ENCODE results near the gene TSPAN18. TPM values are rescaled to one million over a fixed set of nuclear protein-coding genes. Genes with fewer than 3 reads are reported as not detected.

Gene TSPAN18
- total RNA-seq, 1 donor from 2014 or later: 25.7 TPM

DNA sequence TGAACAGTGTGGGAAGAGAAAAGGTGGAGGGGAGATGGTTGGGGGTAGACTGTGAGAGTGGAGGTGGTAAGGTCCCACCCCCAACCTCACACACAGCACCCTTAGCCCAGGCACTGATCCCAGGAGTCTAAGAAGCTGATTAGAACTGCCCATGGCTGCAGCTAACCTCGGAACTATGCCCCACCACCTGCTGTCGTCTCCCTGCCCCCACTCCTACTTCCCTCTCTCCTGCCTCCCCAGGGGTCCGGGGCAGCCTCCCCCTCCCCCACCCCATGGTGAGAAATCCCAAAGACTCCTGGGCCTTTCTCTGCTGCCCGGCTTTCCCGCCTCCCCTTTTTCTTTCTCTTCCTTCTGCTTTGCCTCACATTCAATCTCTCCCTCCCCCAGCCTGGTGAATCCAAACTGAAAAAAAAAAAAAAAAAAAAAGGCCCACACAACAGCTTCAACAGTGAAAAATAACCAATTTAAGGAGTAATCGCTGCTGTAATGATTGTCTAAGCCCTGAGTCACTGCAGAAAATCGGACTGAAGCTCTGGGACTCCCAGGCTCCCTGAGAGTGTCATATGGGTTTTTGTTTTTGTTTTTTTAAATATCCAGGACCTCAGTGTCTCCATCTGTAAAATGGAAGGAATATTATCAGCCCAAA, 233.6 kb downstream of the TSPAN18 start:
- TF ChIP-seq, protein P1, sequence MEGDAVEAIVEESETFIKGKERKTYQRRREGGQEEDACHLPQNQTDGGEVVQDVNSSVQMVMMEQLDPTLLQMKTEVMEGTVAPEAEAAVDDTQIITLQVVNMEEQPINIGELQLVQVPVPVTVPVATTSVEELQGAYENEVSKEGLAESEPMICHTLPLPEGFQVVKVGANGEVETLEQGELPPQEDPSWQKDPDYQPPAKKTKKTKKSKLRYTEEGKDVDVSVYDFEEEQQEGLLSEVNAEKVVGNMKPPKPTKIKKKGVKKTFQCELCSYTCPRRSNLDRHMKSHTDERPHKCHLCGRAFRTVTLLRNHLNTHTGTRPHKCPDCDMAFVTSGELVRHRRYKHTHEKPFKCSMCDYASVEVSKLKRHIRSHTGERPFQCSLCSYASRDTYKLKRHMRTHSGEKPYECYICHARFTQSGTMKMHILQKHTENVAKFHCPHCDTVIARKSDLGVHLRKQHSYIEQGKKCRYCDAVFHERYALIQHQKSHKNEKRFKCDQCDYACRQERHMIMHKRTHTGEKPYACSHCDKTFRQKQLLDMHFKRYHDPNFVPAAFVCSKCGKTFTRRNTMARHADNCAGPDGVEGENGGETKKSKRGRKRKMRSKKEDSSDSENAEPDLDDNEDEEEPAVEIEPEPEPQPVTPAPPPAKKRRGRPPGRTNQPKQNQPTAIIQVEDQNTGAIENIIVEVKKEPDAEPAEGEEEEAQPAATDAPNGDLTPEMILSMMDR (IDR thresholded peaks at IDR 0.05; ENCODE audit: unreplicated experiment): no peak
- H3K4me1 Mint-ChIP-seq (ENCODE audit: low read depth): peaks cover 8% of the 10 kb centered on the region
- DNase-seq (ENCODE audit: low spot score, unreplicated experiment): no peak
- no peaks in the 10 kb centered on the region for H3K9me3 Mint-ChIP-seq (ENCODE audit: low read depth)
- H3K27ac Mint-ChIP-seq: peak overlapping the region; percentile 54
- H3K27me3 Mint-ChIP-seq: peaks cover 41% of the 10 kb centered on the region
- H3K4me3 Mint-ChIP-seq (ENCODE audit: low read depth): no peak overlapping the region
- no peaks in the 10 kb centered on the region for H3K36me3 Mint-ChIP-seq (ENCODE audit: insufficient read depth)

DNA sequence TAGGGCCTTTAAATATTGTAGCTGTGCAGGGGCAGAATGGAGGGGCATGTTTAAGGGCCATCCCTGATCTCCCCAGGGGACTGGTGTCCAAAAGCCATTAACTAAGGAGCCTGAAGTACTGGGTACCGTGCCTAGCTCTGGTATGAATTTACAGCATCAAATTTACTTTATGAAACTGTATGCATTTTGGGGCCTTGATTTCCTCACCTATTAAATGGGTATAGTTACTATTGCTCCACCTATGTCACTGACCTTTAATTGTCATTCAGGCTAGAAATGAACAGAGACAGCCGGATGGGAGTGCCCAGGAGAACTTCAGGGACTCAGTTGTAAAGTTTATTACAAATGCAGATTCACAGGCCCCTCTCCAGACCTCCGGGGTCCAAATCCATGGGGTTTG, 235.7 kb downstream of the TSPAN18 start:
- no peaks in the 10 kb centered on the region for H3K36me3 Mint-ChIP-seq (ENCODE audit: insufficient read depth)
- TF ChIP-seq, protein P1 (IDR thresholded peaks at IDR 0.05; ENCODE audit: unreplicated experiment): no peak
- no peak for DNase-seq (ENCODE audit: low spot score, unreplicated experiment)
- peaks cover 6% of the 10 kb centered on the region for H3K4me1 Mint-ChIP-seq (ENCODE audit: low read depth)
- H3K4me3 Mint-ChIP-seq (ENCODE audit: low read depth): no peak overlapping the region
- no peak overlapping the region for H3K27ac Mint-ChIP-seq
- peaks cover 29% of the 10 kb centered on the region for H3K27me3 Mint-ChIP-seq
- H3K9me3 Mint-ChIP-seq (ENCODE audit: low read depth): no peaks in the 10 kb centered on the region

DNA sequence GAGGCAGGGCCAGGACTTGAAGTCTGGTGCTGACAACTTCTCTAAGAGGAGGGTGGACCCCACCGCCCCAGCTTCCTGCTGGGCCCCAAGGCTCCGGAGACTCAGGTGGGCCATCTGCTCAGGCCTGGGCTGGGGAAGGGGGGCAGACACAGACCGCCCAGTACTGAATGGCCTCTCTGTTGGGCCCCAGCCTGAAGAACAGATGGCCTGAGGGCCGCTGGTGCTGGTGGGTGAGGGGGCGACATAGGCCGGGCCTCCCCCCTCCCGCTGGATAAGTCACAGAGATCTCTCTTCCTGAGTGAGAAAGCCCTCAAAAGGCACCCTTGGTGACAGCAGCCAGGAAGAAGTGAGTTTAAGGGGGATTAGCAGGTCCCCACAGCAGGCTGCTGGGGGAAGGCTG, 236.4 kb downstream of the TSPAN18 start:
- Mint-ChIP-seq H3K36me3 (ENCODE audit: insufficient read depth) (no peaks in the 10 kb centered on the region), H3K9me3 (ENCODE audit: low read depth) (no peaks in the 10 kb centered on the region), H3K4me1 (ENCODE audit: low read depth) (peaks cover 6% of the 10 kb centered on the region), H3K27me3 (peaks cover 22% of the 10 kb centered on the region), H3K27ac (no peak overlapping the region), H3K4me3 (ENCODE audit: low read depth) (no peak overlapping the region)
- no peak for DNase-seq (ENCODE audit: low spot score, unreplicated experiment)
- TF ChIP-seq, protein P1 (IDR thresholded peaks at IDR 0.05; ENCODE audit: unreplicated experiment): no peak

DNA sequence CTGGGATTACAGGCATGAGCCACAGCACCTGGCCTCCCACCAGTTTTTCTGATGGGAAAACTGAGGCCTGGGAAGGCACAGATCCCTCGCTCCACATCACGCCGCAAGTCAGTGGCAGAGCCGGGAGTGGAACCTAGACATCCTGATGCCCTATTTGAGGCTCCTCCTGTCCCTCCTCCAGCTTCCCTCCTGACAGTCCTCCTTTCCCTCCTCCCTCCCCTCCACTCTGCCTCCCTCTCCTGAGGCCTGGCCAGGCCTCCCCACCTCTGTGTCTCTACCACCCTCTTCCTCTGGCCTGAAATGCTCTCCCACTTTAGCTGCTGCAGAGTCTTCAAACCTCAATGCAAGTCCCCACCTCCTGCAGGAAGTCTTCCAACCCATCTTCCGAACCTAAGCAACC, 237.2 kb downstream of the TSPAN18 start:
- peaks cover 6% of the 10 kb centered on the region for H3K4me1 Mint-ChIP-seq (ENCODE audit: low read depth)
- no peak overlapping the region for H3K4me3 Mint-ChIP-seq (ENCODE audit: low read depth)

DNA sequence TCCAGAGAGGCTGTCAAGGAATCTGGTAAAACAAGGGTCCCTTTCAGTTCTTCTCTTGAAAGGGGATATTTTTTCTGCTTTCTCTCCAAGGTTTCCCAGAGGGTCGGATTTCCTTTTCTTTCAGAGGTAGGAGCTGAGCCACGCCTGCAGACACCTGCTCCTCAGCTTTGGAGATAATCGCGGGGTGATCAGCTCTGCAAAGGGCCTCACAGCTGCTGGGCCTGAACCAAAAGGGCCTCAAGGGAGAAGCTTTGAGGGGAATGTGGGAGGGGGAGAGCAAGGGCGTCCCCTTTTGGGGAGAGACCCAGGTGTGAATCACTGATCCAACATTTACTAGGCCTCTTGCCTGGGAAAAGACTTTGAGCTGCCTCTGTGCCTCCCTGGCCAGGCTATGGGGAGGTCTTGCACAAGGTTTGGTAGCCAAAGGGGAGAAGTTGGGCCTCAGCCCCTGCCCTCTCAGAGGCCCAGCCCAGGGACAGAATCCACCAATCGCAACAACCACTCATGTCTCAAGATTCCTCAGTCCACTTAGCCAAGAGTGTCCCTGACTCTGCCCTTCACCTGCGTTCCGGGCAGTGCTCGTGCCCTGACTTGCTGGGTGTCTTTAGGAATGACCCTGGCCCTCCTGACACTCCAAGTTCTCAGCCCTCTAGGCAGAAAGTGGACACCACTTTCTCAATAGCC, 237.9 kb downstream of the TSPAN18 start:
- DNase-seq (ENCODE audit: low spot score, unreplicated experiment): no peak
- H3K9me3 Mint-ChIP-seq (ENCODE audit: low read depth): no peaks in the 10 kb centered on the region
- TF ChIP-seq, protein P1 (IDR thresholded peaks at IDR 0.05; ENCODE audit: unreplicated experiment): no peak
- H3K4me3 Mint-ChIP-seq (ENCODE audit: low read depth): no peak overlapping the region
- peaks cover 8% of the 10 kb centered on the region for H3K27me3 Mint-ChIP-seq
- peaks cover 6% of the 10 kb centered on the region for H3K4me1 Mint-ChIP-seq (ENCODE audit: low read depth)
- no peak overlapping the region for H3K27ac Mint-ChIP-seq
- H3K36me3 Mint-ChIP-seq (ENCODE audit: insufficient read depth): no peaks in the 10 kb centered on the region

More for the DNA sequence above, 237.2 kb downstream of the TSPAN18 start:
- H3K27ac Mint-ChIP-seq: peak overlapping the region; percentile 53
- no peak for DNase-seq (ENCODE audit: low spot score, unreplicated experiment)
- H3K9me3 Mint-ChIP-seq (ENCODE audit: low read depth): no peaks in the 10 kb centered on the region
- peaks cover 14% of the 10 kb centered on the region for H3K27me3 Mint-ChIP-seq
- TF ChIP-seq, protein P1 (IDR thresholded peaks at IDR 0.05; ENCODE audit: unreplicated experiment): no peak
- H3K36me3 Mint-ChIP-seq (ENCODE audit: insufficient read depth): no peaks in the 10 kb centered on the region
